Measurements from ENCODE around the gene MEX3C.

- TF ChIP-seq CTCF (conservative IDR thresholded peaks at IDR 0.05) (no peak), ZFX (IDR thresholded peaks at IDR 0.05) (no peak)
Measured at GRCh38 chr18:51163543-51163942, 33.9 kb downstream of the MEX3C start.
